Left lobe of liver (tissue), 2 donors: Measurements from ENCODE around the gene CDH13. TPM values are rescaled to one million over a fixed set of nuclear protein-coding genes. Genes with fewer than 3 reads are reported as not detected.

Experiments
- ATAC-seq: fragments of 200-7000 bp; cut with Tn5 transposase; one replicate; pipeline ENCODE4 v1.9.1; 2020; ENCODE audit warnings: mild to moderate bottlenecking, moderate library complexity
- DNase-seq: peaks from one replicate; pipeline ENCODE4 v3.0.0-alpha.2; 2020; ENCODE audit warnings: low spot score
- total RNA-seq: library from RNA; stranded (reverse); gene quantifications from one replicate; pipeline ENCODE4 v1.2.1, GENCODE V29; 2021
- donor health status: DM: no; HTN: no; CAD: no; lungs with moderate emphysema.
- donor health status: DM: no; HTN: yes; CAD: no.

The CDH13 gene
- total RNA-seq, 1 donor from 2014 or later, result 0.18 TPM

DNA sequence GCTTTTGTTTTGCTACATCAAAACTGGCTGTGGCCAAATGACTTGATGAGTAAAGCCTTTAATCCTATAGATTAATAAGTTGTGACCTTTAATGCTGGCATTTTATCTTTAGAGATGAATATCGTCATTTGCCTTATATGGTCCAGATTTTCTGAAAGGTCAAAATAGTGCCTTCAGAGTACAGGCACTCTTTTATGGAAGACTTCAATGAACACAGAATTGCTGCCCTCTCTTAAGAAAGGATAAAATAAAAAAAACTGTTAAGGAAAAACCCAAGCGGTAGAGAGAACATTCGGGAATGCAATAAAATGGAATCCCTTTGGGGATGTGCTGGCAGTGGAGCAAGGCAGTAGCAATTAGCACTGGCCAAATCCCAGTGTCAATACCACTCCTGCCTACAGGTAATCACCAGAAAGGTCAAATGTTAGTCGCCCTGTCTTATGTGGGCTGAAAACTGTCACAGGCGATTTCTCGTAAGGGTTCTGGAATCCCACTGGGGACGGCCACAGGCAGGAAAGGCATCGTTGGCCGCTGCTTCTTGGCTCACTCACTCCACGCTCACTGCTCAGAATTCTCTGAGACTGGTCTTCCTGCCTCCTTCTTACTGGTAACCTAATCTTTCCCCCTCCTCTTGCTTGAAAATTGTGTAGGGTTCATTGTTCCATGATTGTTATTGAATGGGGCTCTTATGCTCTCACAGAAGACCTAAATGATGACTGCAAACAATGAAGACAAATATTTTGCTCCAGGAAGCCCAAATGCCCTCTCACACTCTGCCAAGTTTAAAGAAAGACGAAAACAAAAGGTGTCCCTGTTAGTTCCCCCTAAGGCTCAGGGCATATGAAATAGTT, 1135.6 kb downstream of the CDH13 start:
- no peak for DNase-seq
- ATAC-seq, result no peak

DNA sequence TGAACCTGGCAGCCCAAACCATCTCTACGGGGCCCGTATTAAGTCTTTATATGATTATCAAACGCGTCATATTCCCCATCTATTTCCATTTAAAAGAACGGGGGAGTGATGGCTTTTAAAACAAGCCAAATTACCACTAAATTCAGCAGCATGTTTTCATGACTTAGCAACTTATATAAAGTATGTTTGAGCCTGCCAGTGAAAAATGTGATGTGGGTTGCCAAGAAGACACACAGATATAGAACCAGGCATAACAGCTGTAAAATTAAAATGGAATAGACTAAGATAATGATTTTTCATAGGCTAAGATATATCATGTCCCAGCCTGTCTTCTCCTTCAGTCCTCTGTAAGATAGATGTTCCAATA, 1136.2 kb downstream of the CDH13 start:
- no peak for DNase-seq
- ATAC-seq, result no peak

DNA sequence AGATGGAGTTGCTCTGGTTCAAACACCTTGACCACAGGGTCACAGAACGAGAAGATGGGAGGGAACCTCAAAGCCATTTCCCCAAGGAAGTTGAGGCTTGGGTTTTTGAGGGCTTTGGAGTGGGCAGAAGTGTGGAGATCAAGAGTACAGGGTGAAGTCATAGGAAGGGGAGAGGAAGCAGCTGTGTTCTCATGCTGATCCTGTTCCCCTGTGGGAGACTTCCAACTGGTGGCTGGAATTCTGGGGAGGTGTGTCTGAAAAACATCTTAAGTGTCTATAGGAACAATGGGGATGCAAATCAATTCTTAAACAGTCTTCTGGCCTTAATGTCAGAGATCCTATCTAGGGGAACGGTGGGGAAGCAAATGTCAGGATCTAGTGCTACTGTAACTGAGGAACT, 1142.2 kb downstream of the CDH13 start:
- DNase-seq (no peak), ATAC-seq (no peak)

DNA sequence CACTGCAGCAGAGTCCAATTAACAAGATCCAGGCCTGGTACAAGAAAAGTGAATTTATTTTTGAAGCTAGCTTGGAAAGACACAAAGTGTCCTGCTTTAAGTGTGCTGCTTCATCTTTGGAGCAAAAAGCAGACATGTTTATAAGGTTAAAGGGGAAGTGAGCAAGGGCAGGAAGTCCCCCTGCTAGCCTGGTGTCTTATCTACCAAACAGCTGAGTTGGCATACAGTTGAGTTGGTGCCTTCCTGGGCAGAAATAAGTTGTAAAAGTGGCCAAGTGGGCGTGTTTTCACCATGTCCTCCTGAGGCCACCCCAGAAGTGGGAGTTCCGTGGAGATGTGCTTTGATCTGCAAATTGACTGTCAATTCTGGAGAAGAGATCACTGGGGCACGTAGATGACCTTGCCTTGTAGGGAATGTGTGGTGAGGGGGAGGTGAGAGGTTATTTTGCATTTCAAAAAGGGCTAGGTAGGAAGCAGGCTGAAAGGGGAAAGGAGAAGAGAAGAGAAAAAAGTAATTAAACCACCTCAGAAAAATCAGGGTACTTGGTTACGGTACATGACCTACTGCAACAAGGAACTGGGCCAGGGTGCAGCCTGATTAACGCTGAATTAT, 1142.7 kb downstream of the CDH13 start:
- ATAC-seq, result no peak
- no peak for DNase-seq

DNA sequence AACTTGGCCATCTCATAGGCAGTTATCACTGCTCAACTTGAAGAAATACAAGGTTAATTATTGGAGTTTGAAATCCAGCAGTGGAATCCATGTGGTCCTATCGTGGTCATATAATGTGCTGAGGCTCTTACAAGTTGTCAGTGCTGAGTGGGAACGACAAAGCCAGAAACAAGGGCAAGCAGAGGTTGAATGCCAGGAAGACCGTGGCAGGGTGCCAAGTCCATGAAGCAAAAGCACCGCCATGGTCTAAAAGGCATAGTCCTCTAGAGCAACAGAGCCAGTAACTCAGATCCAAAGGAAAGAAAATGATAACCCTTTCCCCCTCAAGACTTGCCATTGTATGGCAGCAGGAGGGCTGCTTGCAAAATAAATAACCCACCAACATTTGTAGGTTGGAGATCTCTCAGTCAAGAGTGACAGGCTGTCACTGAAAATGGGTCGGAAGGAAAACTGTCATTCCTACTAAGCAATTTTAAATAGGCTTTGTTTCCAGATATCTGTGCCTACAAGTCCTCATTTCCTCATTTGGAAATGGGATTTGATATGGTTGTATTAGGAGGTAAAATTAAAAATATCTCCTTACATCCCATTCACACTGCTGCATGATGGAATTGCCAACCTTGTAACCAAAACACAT, 1144.7 kb downstream of the CDH13 start:
- DNase-seq (peak; percentile 54), ATAC-seq (peak; percentile 58)

DNA sequence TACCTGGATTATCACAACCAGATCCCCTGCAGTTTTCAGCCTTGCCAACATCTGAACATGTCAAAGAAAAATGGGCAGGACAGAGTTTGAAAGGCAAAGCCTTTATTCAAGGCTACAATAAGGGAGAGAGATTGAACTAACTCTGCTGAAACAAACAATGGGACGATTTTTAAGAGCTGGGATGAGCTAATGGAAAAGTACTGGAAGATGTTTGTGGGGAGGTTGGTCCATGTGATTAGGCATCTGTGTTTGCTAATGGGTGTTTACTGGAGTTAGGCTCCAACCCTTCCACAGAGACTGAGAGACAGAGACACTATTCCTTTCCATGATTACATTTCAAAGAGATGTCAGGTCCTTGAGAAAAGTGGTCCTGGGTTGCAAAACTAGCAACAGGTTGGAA, 1146.0 kb downstream of the CDH13 start:
- DNase-seq (no peak), ATAC-seq (no peak)

DNA sequence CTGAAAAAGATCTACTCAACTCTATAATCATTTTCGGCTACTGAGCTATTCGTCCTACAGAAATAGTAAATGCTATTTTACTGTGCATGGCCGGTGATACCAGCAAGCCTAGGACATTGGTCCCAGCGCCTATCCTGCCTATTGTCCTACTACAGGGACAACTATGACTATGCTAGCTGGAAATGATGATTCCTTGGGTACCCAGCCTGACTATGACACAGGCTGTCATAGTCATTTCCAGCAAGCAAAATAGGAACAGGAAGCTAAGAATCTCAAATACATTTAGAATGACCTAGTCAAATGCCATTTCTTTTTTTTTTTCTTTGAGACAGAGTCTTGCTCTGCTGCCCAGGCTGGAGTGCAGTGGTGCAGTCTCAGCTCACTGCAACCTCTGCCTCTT, 1147.3 kb downstream of the CDH13 start:
- no peak for DNase-seq
- no peak for ATAC-seq

DNA sequence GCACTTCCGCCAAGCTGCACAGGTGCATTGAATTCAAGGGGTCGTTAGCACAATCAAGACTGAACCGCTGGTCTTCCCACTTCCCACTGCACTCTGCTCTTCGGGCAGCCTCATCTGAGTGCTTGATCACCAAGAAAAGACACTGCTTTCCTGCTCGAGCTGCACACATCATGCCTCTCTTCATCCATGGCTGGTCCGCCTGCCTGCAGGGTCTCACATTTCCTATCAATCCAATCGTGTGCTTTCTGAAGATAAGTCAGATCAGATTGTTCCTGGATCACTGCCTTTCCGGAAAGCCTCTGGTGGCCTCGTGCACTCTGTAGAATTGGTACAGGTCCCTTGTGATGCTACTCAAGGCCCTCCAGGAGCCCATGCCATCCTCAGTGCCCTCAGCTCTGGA, 1150.2 kb downstream of the CDH13 start:
- DNase-seq, result no peak

DNA sequence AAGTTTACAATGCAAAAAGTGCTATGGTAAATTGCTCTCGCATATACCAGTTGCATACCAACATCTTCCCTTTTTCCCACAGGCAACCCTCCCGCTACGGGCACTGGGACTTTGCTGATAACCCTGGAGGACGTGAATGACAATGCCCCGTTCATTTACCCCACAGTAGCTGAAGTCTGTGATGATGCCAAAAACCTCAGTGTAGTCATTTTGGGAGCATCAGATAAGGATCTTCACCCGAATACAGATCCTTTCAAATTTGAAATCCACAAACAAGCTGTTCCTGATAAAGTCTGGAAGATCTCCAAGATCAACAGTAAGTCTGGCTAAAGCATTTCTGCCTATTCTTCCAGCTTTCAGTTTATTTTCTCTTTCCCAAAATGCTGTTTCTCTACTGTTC, 1153.1 kb downstream of the CDH13 start:
- DNase-seq (no peak), ATAC-seq (peak; percentile 86)

More for the DNA sequence above, 1150.2 kb downstream of the CDH13 start:
- no peak for ATAC-seq

DNA sequence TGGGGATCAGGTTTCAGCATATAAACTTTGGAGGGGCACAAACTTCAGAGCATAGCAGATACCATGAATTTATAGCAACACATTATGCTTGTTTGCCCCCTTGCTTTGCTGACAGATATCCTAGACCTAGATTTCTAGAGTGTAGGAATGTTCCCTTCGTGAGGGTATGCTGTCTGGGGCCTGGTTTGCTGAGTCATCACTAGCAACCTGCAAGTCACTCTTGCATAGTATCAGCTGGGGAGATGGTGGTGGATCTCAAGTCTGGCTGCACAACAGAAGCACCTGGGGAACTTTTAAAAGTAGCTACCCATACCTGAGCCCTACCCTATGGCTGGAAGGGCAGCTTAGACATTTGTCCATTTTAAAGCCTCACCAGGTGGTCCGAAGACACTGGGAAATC, 1158.7 kb downstream of the CDH13 start:
- DNase-seq (no peak), ATAC-seq (no peak)

DNA sequence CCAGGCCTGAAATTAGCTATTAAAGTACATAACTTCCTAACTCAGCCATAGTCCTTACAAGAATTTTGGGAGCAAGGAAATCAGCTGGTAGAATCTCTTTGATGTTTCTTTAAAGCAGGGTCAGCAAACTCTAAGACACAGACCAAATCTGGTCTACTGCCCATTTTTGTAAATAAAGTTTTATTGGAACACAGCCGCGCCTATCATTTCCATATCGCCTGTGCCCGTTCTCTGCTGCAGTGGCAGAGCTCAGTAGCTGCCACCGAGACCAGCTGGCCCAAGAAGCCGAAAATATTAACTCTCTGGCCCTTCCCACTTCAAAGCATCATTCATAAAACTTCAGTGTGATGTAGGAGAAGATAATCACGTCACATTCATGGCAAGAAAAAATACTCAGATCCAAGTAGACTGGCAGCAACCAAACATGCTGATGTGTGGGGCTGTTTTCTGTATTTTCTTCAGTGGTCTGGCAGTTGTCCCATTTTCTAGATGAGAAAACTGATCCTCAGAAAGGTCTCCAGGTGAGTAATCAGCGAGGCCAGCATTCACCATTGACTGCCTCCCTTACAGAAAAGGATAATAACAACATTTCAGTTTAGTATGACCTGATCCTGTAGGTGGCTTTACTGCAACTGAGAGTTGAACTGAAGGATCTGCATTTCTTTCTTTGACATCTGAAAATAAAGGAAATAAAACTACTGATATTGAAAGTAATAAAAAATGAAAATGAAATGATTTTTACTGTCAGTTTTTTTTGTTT, 1163.1 kb downstream of the CDH13 start:
- no peak for DNase-seq
- ATAC-seq, result no peak

DNA sequence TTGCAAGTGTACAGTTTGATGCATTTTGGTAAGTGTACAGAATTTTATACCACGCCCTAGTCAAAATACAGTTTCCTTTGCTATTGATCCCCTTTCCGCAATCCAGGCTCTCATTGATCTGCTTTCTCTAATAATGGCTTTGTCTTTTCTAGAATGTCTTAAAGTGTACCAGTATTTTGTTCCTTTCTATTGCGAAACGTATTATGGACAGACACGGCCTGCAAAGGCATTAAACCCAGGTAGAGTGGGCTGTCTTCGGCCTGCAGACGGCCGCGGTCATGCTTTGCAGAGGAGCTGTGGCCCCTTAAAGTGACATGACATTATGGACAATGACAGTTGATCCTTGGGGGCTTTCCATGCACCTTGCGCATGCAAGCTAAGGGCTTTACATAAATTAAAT, 1165.1 kb downstream of the CDH13 start:
- DNase-seq (no peak), ATAC-seq (no peak)

DNA sequence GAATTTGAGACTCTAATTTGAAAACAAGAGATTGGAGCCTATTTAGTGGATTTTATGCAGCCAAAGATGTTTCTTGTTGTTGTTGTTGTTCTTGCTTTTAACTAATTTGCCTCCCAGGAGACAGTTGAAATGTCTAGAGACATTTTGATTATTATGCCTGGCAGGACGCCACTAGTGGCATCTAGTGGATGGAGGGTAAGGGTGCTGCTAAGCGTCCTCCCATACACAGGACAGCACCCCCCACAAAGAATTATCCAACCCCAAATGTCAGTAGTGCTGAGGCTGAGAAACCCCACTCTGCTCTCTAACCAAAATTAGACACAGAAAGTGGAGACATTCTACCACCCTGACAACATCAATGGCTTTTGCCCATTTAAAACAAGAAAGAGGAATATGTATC, 1165.6 kb downstream of the CDH13 start:
- ATAC-seq, result no peak
- no peak for DNase-seq

DNA sequence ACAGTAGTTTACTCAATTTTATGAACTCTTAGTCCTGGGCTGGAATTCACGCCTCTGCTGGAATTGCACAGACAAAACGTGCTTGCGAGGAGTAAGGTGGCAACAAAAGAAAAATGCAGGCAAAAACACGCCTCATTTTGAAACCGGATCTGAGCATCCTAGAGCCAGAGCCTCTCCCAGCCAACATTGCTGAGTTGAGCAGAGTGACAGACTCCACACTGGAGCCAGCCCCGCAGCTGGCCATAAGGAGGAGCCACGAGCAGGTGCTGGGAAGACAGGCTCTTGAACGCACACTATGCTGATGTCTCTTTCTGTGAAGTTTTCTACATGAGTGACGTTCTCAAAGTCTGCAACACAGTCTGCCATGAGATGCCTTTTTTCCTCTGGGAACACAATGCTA, 1166.4 kb downstream of the CDH13 start:
- ATAC-seq (no peak), DNase-seq (no peak)

DNA sequence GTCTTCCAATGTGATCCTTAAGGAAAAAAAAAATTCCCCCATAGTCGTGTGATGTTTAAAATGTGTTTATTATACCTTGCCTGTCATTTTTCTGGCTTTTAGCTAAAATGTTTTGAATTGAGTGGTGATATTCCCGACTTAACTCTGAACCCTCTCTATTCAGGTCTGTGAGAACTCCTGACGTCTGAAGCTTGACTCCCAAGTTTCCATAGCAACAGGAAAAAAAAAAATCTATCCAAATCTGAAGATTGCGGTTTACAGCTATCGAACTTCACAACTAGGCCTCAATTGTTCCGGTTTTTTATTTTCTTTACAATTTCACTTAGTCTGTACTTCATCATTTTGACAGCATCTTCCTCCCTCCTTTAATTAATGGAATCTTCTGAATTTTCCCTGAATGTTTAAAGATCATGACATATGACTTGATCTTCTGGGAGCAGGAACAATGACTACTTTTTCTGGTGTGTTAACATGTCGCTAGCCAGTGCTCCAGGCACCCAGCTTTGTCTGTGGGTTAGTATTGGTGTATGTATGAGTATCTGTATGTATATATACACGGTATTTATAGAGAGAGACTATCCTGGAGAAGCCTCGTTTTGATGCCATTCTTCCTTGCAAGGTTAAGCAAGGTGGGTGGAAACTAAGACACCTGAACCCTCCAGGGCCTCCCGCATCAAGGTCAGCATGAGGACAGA, 1168.2 kb downstream of the CDH13 start:
- ATAC-seq (no peak), DNase-seq (no peak)

DNA sequence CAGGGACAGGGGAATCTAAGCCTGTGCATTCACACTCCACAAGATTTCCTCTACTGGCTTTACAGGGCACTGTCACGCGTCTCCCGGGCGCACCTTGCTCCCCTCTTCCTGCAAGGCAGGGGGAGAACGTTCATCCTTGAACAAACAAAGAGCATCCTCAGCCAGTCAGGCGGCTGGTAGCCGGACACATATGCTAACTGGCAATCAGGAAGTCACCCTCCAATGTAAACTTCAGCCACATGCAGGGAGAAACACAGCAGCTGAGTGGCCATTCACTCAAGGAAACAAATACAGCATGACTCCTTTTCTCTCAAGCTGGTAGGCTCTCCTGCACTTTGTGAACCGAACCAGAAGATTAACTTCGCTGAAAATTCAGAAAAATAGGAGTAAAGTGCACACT, 1170.2 kb downstream of the CDH13 start:
- no peak for DNase-seq
- no peak for ATAC-seq

DNA sequence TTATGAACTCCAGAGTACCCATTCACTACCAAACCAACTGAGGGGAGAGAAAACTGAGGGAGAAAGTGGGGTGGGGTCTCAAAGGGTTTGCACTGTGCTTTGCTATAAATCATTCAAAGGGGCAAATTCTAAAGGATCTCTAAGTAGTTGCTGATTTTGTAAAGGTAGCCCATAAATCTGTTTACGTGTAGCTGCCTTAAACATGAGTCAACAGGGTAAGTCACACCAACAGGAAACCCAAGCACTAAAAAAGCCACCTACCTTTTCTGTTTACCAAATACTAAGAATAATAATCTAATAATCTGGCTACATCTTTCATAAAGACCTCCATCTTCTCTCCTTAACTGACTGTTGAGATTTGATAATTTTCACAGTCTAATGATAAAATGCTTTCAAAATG, 1172.6 kb downstream of the CDH13 start:
- ATAC-seq, result no peak
- DNase-seq, result no peak

DNA sequence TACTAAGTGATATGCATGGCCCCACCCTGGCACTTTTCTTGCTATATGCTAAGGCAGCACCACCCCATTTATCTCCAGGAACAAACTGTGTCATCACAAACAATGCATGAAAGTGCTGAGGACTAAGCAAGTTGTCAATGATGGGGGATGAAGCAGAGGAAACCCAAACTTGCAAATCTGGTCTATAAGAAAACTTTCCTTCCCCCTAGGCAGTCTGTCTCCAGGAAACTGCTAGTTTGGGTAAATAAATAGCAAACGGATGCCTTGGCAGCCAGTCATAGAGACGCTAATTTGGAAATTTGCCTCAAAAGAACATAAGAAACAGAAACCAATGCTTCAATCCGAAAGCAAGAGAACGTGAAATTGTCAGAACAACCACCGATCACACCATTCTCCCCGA, 1175.4 kb downstream of the CDH13 start:
- ATAC-seq, result peak; percentile 26
- DNase-seq, result no peak

DNA sequence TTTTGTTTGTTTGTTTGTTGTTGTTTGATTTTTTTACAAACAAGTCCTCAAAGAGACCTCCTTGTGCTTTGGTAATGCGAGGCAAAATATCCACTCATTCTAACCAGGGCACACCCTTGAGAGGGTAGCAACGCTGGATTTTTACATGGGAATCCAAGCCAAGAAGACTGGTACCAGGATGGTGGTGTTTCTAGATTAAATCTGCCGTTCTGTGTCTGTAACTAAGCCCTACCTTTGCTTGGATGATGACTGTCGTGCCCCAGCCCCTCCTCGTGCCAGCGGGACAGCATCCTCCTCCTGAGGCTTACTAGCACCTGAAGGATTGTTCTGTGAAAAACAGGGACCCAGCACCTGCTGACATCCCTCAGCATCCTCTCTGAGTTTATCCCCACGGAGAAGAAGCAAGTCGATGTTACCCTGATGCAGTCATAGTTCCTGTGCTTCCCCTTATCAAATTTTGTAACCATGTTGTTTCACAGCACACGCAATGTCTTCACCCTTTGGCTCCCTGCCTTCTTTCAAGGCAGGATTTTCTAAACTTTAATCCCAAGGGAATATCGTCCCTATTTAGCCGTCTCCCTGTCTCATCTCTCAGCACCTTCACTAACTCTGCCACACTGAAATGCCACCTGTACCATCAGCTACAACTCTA, 1175.9 kb downstream of the CDH13 start:
- ATAC-seq, result no peak
- DNase-seq, result no peak

DNA sequence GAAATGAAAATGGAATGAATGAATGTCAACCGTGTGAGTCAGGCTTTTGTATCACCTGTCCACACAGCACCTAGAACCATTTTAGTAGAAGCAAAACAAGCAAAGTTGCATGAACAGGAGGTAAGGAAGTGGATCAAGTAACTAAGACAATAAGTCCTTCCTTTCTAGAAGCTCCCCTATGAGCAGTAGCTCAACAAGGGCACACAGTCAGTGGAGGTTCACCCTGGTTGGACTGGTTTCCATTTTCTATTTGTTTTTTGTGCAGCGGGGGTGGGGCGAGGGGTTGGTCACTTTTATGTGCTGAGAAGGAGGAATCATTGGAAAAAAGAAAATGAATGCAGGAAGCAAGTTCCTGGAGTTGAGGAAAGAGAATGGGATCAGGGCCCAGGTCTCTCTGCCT, 1177.0 kb downstream of the CDH13 start:
- no peak for DNase-seq
- no peak for ATAC-seq
